ENCODE results near the gene MINDY2.

GRCh38 chr15:58748852-58749531 is 22.1 kb upstream of the MINDY2 start:
- TF ChIP-seq CTCF (IDR thresholded peaks at IDR 0.05; ENCODE audit: insufficient read depth, low read length, poor library complexity, severe bottlenecking) (no peak), EZH2phosphoT487 (conservative IDR thresholded peaks at IDR 0.05; ENCODE audit: low read length) (no peak)
